GM12801 (cell line): ENCODE data around the gene PAGE3.

Source experiments
- CTCF ChIP-seq: IDR thresholded peaks from one replicate; pipeline ENCODE4 v1.5.1; 2011; ENCODE audit warnings: control low read depth; ENCODE audit not compliant: insufficient read length; ENCODE audit errors: extremely low read depth

PAGE3 gene

GRCh38 chrX:55213381-55213780 is 51.3 kb downstream of the PAGE3 start:
- TF ChIP-seq CTCF: no peak

DNA sequence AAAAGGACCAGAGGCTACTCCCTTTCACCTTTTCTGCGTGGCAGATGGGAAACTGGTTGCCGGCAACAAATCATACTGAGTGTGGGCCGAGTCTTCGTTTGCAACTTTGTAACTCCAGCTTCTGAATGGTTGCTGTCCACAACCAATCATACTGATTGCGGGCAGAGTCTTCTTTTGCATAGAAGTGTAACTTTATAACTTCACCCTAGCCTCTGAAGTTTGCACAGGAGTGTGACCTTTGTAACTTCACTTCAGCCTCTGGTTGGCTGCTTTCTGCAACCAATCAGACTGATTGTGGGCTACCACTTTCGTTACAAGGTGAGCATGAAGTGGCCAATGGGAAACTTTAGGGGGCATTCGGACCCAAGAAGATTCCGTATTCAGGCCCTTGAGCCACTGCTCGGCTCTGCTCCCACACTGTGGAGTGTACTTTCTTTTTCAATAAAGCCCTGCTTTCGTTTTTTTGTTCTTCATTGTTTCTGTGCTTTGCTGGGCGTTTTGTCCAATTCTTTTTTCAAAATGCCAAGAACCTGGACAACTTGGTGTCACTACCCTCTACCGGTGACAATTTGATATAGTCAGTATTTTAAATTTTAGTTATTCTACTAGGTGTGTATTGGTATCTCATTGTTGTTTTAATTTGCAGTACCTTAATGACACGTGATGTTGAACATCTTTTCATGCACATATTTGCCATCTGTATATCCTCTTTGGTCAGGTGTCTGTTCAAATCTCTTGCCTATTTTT is 53.6 kb downstream of the PAGE3 start:
- no peak for TF ChIP-seq CTCF
